ENCODE data around the gene TUBB8B.
"Not testable (repeated sequence)": the region's sequence is repeated elsewhere in the genome, so short reads cannot be mapped to it uniquely, and the experiment has no call there.

TUBB8B gene

GRCh38 chr18:13177-13576, 36.2 kb downstream of the TUBB8B start:
- H2BK15ac ChIP-seq (ENCODE audit: low read depth, poor library complexity, severe bottlenecking); H4K91ac ChIP-seq (ENCODE audit: low read length); H3K27me3 ChIP-seq (ENCODE audit: control insufficient read depth in 1 of 2, insufficient read depth in 1 of 2, low read length in 2 of 2); H3K4me3 ChIP-seq (ENCODE audit: insufficient read depth in 1 of 2, low read depth in 1 of 2, low read length in 2 of 2); H2AK5ac ChIP-seq (ENCODE audit: low read length, severe bottlenecking); H3K18ac ChIP-seq (ENCODE audit: low read depth in 1 of 2, low read length in 2 of 2); H3K4me1 ChIP-seq (ENCODE audit: control insufficient read depth, insufficient read depth, low read depth, low read length); H2BK5ac ChIP-seq (ENCODE audit: low read depth, low read length, poor library complexity, severe bottlenecking); H3K23ac ChIP-seq (ENCODE audit: low read length in 2 of 2); H2AFZ ChIP-seq (ENCODE audit: low read depth, low read length); H3K36me3 ChIP-seq (ENCODE audit: control insufficient read depth in 1 of 2, insufficient read depth in 2 of 2, low read depth in 1 of 2, low read length in 2 of 2); H3K9me3 ChIP-seq (ENCODE audit: control insufficient read depth, low read length); H3K4ac ChIP-seq (ENCODE audit: low read depth in 1 of 2, low read length in 2 of 2); H3K9ac ChIP-seq (ENCODE audit: low read length); H3K79me1 ChIP-seq (replicated peaks; ENCODE audit: low read length, poor library complexity, severe bottlenecking); DNase-seq; H4K8ac ChIP-seq (ENCODE audit: low read length); H3K27ac ChIP-seq (ENCODE audit: low read length, poor library complexity, severe bottlenecking); H2BK120ac ChIP-seq (ENCODE audit: low read depth, low read length); H3K14ac ChIP-seq (ENCODE audit: low read length in 2 of 2); H2BK12ac ChIP-seq (ENCODE audit: low read length in 2 of 2); H3K4me2 ChIP-seq (ENCODE audit: low read length, poor library complexity, severe bottlenecking): not testable (repeated sequence)
- no CpG with 5 or more reads among the region's 6 CpGs for WGBS

- H3K14ac ChIP-seq (ENCODE audit: low read length in 2 of 2); H3K18ac ChIP-seq (ENCODE audit: low read depth in 1 of 2, low read length in 2 of 2); H3K79me1 ChIP-seq (replicated peaks; ENCODE audit: low read length, poor library complexity, severe bottlenecking); H3K27ac ChIP-seq (ENCODE audit: low read length, poor library complexity, severe bottlenecking); H3K27me3 ChIP-seq (ENCODE audit: control insufficient read depth in 1 of 2, insufficient read depth in 1 of 2, low read length in 2 of 2); H4K91ac ChIP-seq (ENCODE audit: low read length); H3K23ac ChIP-seq (ENCODE audit: low read length in 2 of 2); H2BK12ac ChIP-seq (ENCODE audit: low read length in 2 of 2); H2BK15ac ChIP-seq (ENCODE audit: low read depth, poor library complexity, severe bottlenecking); DNase-seq; H2AFZ ChIP-seq (ENCODE audit: low read depth, low read length); H3K9ac ChIP-seq (ENCODE audit: low read length); H2BK5ac ChIP-seq (ENCODE audit: low read depth, low read length, poor library complexity, severe bottlenecking); H3K4ac ChIP-seq (ENCODE audit: low read depth in 1 of 2, low read length in 2 of 2); H3K4me1 ChIP-seq (ENCODE audit: control insufficient read depth, insufficient read depth, low read depth, low read length); H2AK5ac ChIP-seq (ENCODE audit: low read length, severe bottlenecking); H4K8ac ChIP-seq (ENCODE audit: low read length); H3K4me3 ChIP-seq (ENCODE audit: insufficient read depth in 1 of 2, low read depth in 1 of 2, low read length in 2 of 2); H2BK120ac ChIP-seq (ENCODE audit: low read depth, low read length); H3K9me3 ChIP-seq (ENCODE audit: control insufficient read depth, low read length); H3K4me2 ChIP-seq (ENCODE audit: low read length, poor library complexity, severe bottlenecking); H3K36me3 ChIP-seq (ENCODE audit: control insufficient read depth in 1 of 2, insufficient read depth in 2 of 2, low read depth in 1 of 2, low read length in 2 of 2): not testable (repeated sequence)
- WGBS, result no CpG with 5 or more reads among the region's 9 CpGs
These were observed 36.6 kb downstream of the TUBB8B start for GRCh38 chr18:12773-13172.

DNA sequence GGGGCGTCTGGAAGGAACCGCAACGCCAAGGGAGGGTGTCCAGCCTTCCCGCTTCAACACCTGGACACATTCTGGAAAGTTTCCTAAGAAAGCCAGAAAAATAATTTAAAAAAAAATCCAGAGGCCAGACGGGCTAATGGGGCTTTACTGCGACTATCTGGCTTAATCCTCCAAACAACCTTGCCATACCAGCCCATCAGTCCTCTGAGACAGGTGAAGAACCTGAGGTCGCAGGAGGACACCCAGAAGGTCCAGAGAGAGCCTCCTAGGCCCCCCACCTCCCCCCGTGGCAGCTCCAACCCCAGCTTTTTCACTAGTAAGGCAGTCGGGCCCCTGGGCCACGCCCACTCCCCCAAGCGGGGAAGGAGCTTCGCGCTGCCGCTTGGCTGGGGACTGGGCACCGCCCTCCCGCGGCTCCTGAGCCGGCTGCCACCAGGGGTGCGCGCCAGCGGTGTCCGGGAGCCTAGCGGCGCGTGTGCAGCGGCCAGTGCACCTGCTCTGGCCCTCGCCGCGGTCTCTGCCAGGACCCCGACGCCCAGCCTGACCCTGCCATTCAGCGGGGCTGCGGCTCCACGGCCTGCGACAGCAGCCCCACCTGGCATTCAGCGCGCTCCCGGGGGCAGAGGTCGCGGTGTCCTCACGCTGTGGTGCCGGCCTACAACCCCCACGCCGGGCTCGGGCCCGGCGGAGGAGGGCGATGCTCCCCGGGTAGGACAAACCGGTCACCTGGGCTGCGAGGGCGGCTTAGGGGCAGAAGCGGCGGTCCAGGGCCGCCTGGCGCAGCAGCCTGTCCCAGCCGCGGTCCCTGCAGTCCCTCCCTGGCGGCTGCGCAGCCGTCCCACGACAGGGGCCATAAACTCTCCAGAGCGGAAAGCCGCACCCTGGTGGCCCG, 37.8 kb downstream of the TUBB8B start:
- not testable (repeated sequence) for H2AFZ ChIP-seq (ENCODE audit: low read depth, low read length)

DNA sequence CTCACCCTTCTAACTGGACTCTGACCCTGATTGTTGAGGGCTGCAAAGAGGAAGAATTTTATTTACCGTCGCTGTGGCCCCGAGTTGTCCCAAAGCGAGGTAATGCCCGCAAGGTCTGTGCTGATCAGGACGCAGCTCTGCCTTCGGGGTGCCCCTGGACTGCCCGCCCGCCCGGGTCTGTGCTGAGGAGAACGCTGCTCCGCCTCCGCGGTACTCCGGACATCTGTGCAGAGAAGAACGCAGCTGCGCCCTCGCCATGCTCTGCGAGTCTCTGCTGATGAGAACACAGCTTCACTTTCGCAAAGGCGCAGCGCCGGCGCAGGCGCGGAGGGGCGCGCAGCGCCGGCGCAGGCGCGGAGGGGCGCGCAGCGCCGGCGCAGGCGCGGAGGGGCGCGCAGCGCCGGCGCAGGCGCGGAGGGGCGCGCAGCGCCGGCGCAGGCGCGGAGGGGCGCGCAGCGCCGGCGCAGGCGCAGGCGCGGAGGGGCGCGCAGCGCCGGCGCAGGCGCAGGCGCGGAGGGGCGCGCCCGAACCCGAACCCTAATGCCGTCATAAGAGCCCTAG, 38.7 kb downstream of the TUBB8B start:
- WGBS, result 96% methylated on average over 5 of the region's 75 CpGs
- not testable (repeated sequence) for H3K4me2 ChIP-seq (ENCODE audit: low read length, poor library complexity, severe bottlenecking)

More for the DNA sequence above, 37.8 kb downstream of the TUBB8B start:
- H3K4me3 ChIP-seq (ENCODE audit: insufficient read depth in 1 of 2, low read depth in 1 of 2, low read length in 2 of 2); H3K4me2 ChIP-seq (ENCODE audit: low read length, poor library complexity, severe bottlenecking); H3K14ac ChIP-seq (ENCODE audit: low read length in 2 of 2); H3K4ac ChIP-seq (ENCODE audit: low read depth in 1 of 2, low read length in 2 of 2); H4K8ac ChIP-seq (ENCODE audit: low read length); H3K79me1 ChIP-seq (replicated peaks; ENCODE audit: low read length, poor library complexity, severe bottlenecking); H2AK5ac ChIP-seq (ENCODE audit: low read length, severe bottlenecking); H3K27ac ChIP-seq (ENCODE audit: low read length, poor library complexity, severe bottlenecking); H3K36me3 ChIP-seq (ENCODE audit: control insufficient read depth in 1 of 2, insufficient read depth in 2 of 2, low read depth in 1 of 2, low read length in 2 of 2); H2BK5ac ChIP-seq (ENCODE audit: low read depth, low read length, poor library complexity, severe bottlenecking); H4K91ac ChIP-seq (ENCODE audit: low read length); H3K27me3 ChIP-seq (ENCODE audit: control insufficient read depth in 1 of 2, insufficient read depth in 1 of 2, low read length in 2 of 2); H3K18ac ChIP-seq (ENCODE audit: low read depth in 1 of 2, low read length in 2 of 2); H3K23ac ChIP-seq (ENCODE audit: low read length in 2 of 2); H2BK120ac ChIP-seq (ENCODE audit: low read depth, low read length); H3K9ac ChIP-seq (ENCODE audit: low read length); DNase-seq; H3K4me1 ChIP-seq (ENCODE audit: control insufficient read depth, insufficient read depth, low read depth, low read length); H3K9me3 ChIP-seq (ENCODE audit: control insufficient read depth, low read length); H2BK15ac ChIP-seq (ENCODE audit: low read depth, poor library complexity, severe bottlenecking); H2BK12ac ChIP-seq (ENCODE audit: low read length in 2 of 2): not testable (repeated sequence)
- WGBS, result no CpG with 5 or more reads among the region's 65 CpGs

More for the DNA sequence above, 38.7 kb downstream of the TUBB8B start:
- not testable (repeated sequence) for H3K9me3 ChIP-seq (ENCODE audit: control insufficient read depth, low read length); H2AFZ ChIP-seq (ENCODE audit: low read depth, low read length); H3K27ac ChIP-seq (ENCODE audit: low read length, poor library complexity, severe bottlenecking); H2BK12ac ChIP-seq (ENCODE audit: low read length in 2 of 2); H3K36me3 ChIP-seq (ENCODE audit: control insufficient read depth in 1 of 2, insufficient read depth in 2 of 2, low read depth in 1 of 2, low read length in 2 of 2); H2BK15ac ChIP-seq (ENCODE audit: low read depth, poor library complexity, severe bottlenecking); H3K23ac ChIP-seq (ENCODE audit: low read length in 2 of 2); DNase-seq; H2BK120ac ChIP-seq (ENCODE audit: low read depth, low read length); H3K4me1 ChIP-seq (ENCODE audit: control insufficient read depth, insufficient read depth, low read depth, low read length); H3K18ac ChIP-seq (ENCODE audit: low read depth in 1 of 2, low read length in 2 of 2); H2AK5ac ChIP-seq (ENCODE audit: low read length, severe bottlenecking); H3K4me3 ChIP-seq (ENCODE audit: insufficient read depth in 1 of 2, low read depth in 1 of 2, low read length in 2 of 2); H3K27me3 ChIP-seq (ENCODE audit: control insufficient read depth in 1 of 2, insufficient read depth in 1 of 2, low read length in 2 of 2); H4K91ac ChIP-seq (ENCODE audit: low read length); H3K4ac ChIP-seq (ENCODE audit: low read depth in 1 of 2, low read length in 2 of 2); H2BK5ac ChIP-seq (ENCODE audit: low read depth, low read length, poor library complexity, severe bottlenecking); H3K9ac ChIP-seq (ENCODE audit: low read length); H3K79me1 ChIP-seq (replicated peaks; ENCODE audit: low read length, poor library complexity, severe bottlenecking); H4K8ac ChIP-seq (ENCODE audit: low read length); H3K14ac ChIP-seq (ENCODE audit: low read length in 2 of 2)
